GM19463 (cell line): ENCODE data around the gene TMEM207.
"Not testable (repeated sequence)": the region's sequence is repeated elsewhere in the genome, so short reads cannot be mapped to it uniquely, and the experiment has no call there.

Experiments used
- ATAC-seq: cut with Tn5 transposase; IDR thresholded peaks from one replicate; pipeline ENCODE4 v1.9.1; 2021; ENCODE audit warnings: mild to moderate bottlenecking, moderate library complexity; ENCODE audit not compliant: unreplicated experiment

The TMEM207 gene

DNA sequence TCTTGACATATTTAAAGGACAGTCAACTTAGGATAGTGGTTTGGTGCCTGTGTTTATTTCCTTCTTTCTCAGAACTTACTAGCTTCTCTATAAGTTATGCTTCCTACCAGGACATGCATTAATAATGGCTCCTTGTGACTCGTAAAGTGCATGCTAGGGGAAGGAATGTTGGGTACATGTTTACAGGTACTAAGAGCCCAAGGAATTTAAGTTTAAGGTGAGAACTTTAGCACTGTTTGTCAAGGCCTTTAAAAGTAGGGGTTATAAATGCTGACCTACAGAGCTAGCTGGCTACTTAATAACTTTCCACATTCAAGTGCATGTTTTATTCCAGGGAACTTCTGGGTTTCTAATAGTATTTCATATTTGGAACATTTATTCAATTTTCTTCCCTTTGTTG lies at the start of gene TMEM207:
TMEM207 (minus strand) TSS at position 101 of the 400 bp plus-strand sequence; CDS start at position 9, 92 bp downstream.
- ATAC-seq: no peak

- ATAC-seq: no peak
These were observed 49.4 kb upstream of the TMEM207 start for GRCh38 chr3:190499122-190499521.

DNA sequence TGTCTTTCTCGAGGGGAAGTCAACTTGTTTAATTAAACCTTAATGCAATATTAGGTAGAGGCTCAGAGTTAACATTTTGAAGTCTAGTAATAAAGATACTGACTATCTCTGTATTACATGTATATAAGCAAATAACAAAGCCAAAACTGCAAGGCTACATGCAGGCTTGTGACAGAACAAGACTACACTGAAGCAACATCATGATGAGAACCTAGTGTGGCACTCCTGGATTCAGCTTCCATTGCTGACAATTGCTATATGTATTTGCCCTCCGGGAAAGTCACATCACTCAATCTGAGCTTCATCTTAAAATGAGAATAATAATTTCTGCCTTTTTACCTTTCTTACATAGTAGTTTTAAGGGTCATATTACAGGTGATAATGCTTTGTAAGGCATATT lies 48.6 kb upstream of the TMEM207 start:
- ATAC-seq: no peak

DNA sequence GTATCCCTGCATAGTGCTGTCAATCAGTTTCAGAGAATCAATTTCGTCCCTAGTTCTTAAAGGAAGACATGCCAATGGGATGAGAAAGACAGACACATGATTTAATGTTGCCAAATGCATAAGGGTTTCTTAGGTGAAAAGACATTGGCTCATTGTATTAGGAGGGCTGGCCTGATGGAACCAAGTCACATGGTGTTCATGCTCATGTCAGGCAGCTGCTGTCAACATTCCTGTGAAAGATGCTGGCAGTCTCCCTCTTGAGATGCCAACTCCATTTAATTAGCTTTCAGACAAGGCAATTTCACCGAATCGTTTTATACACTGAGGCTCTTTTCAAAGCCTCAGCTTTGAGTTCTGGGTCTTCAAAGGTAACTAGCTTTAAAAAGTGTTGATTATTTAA lies 48.1 kb upstream of the TMEM207 start:
- ATAC-seq: no peak

DNA sequence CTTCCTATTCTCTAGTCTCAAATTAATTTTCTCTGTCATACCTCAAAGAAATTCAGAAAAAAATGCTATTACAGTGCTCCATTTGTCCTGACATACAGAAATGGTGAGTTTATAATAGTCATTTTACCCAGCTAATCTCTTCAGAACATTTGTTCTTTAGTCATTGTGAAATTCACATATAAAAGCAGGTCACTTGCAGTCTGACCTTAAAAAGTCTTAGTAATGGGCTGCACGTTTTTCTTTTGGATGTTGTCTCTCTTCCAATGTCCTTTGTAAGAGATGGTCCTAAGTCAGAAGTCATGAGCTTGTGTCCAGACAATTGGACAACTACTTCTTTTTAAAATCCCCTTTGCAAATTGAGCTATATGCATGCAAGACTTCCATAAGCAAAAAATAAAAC lies 47.2 kb upstream of the TMEM207 start:
- no peak for ATAC-seq

GRCh38 chr3:190495796-190496195 lies 46.1 kb upstream of the TMEM207 start:
- no peak for ATAC-seq

DNA sequence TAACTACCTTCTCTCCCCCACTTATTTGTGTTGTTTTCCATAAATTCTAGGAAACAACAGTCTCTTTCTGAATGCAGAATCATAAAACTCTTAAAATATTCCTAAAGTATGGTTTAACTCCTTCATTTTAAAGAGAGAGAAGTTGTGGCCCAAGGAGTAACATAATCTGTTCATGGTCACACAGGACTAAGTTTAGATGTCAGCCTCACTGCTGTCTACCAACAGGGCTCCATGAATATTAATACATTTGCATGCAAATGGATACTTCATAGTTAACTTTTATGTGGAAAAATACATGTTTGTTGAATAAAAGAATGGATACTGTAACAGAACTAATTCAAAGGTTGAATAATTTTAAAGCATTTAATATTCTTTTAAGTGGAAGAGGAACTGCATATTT lies 45.7 kb upstream of the TMEM207 start:
- no peak for ATAC-seq

DNA sequence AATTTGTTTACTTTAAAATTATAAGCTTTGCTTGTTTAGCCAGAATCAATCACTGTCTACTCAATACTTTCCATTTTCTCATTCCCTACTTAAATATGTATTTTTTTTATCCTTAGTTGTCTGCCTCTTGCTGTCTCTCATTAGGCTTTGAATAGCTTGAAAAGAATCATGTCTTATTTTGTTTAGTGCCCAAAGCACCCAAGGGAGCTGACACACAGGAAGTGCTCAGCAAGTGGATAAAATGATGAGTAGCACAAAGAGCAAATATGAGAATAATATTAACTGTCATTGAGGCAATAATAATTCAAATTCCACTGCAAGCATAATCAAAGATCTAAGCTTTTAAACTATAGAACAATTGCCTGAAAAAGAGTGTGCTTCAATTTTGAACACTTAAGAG lies 45.2 kb upstream of the TMEM207 start:
- no peak for ATAC-seq

DNA sequence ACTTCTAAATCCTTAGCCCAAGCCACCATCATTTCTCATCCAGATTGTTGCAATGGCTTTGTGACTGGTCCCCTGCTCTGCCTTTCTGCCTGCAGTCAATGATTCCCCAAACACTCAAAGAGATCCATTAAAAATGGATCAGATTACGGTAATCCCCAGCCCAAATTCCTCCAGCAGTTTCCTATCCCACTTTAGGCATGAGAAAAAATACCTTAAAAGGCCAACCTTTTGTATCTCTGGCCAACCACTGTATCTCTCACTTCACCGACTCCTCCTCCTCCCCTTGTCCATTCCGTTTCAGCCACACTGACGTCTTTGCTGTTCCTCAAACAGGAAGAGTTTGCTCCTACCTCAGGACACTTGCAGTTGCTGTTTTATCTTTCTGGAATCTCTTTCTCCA lies 43.3 kb upstream of the TMEM207 start:
- no peak for ATAC-seq

- no peak for ATAC-seq
These were observed 42.4 kb upstream of the TMEM207 start for GRCh38 chr3:190492129-190492528.

- no peak for ATAC-seq
These were observed 41.9 kb upstream of the TMEM207 start for GRCh38 chr3:190491533-190492054.

DNA sequence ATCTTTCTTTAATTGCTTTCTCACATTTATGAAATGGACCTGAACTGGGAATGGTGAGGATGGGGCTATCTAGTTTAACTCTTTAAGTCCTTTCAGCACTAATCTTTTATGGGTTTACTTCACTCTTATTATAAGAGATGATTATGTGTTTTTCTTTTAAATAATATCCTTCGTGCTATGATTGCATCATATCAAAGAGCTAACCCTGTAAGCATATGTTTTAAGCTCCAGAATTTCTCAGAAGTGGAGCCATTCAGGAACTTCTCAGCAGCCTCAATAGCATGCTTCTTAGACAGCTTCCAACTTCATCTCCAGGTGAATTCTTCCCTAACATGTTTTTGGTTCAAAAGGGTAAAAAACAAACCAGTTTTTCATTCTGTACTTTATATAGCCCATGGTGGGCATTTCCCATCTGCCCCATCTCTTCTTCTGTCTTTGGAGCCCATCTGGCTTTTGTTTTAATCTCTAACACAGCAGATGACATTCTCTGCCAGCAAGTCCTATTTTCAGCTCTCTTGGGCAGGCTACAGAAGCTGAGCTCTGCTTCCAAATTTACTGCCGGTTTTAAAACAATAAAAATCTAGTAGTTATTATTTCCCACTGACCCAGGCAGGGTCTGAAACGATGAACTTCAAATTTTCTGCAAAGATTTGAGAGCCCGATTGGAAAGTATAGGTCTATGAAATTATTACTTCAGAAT lies 37.4 kb upstream of the TMEM207 start:
- no peak for ATAC-seq

DNA sequence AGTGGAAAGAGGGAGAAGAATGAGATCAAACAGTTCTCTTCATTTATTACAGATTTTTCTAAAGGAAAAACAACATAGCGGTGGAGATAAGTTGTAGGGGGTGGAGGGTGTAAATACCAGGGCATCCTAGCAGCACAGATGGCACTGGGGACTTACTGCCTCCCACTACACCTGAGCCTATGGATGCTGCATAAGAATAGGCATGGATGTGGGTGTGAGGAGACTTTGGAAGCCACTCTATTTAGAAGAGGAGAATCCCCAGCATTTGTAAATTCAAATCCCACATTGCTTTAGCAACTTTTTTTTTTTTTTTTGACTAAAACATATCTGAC lies 36.8 kb upstream of the TMEM207 start:
- ATAC-seq: no peak

DNA sequence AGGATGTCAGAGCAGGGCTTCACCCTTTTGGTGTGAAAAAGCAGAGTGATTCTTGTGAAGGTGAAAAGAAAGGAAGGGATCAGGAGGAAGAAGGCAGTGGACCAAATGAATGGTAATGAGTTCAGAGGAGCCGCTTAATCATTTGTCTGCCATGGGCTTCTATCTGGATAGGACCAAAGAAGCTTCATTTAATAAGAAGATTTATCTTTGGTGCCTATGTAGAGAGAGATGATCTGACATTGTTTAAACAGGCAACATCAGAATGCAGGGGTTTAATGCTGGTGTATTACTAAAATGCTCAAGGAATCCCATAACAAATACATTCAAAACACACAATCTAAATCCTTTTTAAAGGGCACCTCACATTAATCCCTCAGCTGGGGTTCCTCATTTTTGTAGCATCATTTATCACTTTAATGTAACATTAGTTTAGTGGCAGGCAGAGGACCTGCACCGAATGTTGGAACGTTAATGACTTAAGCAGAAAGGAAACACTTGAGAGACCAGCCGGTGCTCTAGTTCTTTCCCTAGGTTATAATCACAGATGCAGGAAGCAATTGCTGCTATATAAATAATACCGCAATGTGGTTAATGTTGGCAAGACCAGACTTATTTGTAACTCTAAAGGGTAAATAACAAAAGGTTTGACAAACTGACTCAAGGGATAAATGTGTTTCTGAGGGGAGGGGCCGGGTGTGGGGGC lies 36.3 kb upstream of the TMEM207 start:
- no peak for ATAC-seq

- no peak for ATAC-seq
These were observed 32.1 kb upstream of the TMEM207 start for GRCh38 chr3:190481779-190482178.

GRCh38 chr3:190473261-190473660 lies 23.6 kb upstream of the TMEM207 start:
- ATAC-seq: not testable (repeated sequence)

- ATAC-seq: no peak
These were observed 18.2 kb upstream of the TMEM207 start for GRCh38 chr3:190467922-190468321.

DNA sequence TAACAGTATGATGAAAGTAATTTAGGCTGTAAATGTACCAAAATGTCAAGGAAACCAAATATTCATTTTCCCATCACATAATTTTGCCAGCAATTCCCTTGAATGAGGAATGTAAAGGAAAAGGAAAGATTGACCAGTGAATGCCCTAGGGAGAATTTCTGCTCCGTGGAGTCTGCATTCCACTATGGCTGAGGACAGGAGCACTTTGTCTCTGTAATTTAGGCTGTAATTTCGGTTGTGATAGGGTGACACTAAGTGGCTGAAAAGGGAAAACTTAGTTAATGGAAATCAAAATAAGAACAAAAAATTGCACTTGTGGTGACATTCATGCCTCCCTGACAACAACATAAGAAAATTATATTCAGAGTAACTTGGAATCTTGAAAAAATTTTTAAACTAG lies 8.3 kb upstream of the TMEM207 start:
- no peak for ATAC-seq

DNA sequence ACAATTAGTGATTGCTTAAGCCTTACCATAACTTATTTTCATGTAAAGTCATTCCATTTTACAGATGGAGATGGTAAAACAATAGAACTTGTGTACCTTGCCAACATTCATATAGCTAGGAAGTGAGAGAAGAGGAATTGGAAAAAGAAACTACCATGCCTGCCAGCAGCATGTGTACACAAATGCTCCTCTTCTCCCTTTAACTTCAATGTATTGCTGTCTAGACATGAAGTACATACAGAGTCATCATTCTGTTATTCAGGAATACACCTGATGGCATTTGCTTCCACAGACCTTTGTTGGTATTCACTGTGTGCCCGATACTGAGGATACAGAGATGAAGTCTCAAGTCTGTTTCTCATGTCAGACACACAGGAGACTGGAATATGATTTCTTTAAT lies 7.1 kb upstream of the TMEM207 start:
- ATAC-seq: no peak

DNA sequence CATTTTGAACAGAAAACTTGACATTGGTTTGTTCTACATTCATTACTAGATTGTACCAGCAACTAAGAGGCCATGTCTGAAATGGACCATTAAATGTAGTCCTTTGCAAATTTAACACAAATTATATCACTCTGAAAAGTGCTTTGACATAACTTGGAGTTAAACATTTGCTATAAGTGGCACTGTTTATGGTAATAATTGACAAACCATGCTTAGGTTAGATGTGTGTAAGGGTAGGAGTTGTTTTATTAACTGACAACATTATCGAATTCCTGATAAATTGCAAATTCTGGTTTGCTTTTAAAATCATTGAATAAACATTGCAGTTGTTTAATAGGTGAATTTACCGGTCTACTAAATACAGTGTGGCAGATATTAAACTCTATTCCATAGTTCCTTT lies 6.1 kb upstream of the TMEM207 start:
- ATAC-seq: no peak

DNA sequence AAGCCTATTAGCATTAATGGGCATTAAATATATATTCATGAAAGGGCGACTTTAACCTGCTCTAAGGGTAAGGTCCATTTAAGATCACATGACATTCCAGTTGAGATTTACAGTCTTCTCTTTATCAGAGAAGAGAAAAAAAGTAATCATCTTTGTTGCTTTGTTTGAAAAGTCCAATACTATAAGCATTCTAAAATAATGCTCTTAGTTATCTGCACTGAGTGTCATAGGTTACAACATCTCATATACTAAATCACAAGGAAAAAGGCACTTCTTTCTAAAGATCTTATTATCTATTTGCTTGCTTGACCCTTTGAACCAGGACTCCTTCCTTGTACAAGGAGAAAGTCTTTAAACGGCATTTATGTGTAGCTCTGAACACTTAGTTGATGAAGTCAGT lies 1.4 kb downstream of the TMEM207 start:
- ATAC-seq: no peak

DNA sequence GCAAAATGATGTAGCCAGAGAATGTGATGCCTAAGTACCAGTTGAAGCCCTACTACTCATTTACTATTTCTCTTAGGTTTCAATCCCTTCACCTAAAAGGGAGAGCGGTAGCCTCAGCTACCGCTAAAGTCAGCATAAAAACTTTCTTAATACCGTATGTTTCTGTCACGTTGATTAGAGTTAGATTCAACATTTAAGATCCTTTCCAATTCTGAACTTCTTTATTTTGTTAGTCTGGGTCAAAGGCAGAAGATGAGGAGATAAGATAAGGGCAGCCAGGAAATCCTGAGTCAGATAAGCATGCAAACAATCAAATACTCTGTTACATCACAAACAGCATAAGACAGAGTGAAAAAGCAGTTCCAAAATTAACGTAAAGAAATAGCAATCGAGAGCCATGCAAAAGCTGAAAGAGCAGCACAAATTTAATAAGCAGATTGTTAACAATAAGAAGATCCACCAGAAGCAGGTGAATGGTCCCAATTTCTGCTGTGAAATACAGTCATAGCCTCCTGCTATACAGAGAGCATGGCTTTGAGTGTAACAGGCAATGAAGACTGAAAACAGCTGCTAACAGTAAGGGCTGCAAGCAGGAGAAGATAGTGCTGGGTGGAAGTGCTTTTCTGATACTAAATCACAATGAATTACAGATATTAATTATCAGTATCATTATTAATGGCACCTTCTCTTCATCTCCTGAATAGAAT lies 3.0 kb downstream of the TMEM207 start:
- no peak for ATAC-seq
